ENCODE results near the gene CRABP1.

CRABP1 gene

GRCh38 chr15:78312536-78312935 is 27.6 kb upstream of the CRABP1 start:
- no peaks in the 10 kb centered on the region for H3K36me3 Mint-ChIP-seq
- no peak overlapping the region for H3K4me3 Mint-ChIP-seq
- H3K27ac Mint-ChIP-seq: no peak overlapping the region
- H3K27me3 Mint-ChIP-seq: peaks cover 1% of the 10 kb centered on the region
- no peaks in the 10 kb centered on the region for H3K4me1 Mint-ChIP-seq (ENCODE audit: low read depth)
- H3K9me3 Mint-ChIP-seq (ENCODE audit: low read depth): no peaks in the 10 kb centered on the region

DNA sequence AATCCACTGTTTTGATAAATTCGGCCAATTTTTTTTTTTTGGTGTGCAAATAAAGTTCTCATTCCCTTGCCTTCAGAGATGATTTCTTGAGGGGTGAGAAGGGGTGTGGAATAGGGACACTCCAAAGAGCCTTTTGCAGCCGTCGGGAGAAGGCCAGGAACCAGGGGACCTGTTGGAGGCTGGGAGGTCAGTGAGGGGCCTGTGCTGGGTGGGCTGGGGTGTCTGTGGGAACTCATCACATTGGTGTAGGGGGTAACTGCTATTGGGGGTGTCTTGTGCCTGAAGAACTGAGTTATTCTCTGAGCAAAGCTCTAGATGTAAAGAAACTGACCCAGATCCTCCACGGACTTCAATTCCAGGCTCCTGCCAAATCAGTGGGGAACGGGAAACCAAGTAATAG is 27.2 kb upstream of the CRABP1 start:
- H3K4me1 Mint-ChIP-seq (ENCODE audit: low read depth): no peaks in the 10 kb centered on the region
- no peak overlapping the region for H3K4me3 Mint-ChIP-seq
- peaks cover 1% of the 10 kb centered on the region for H3K27me3 Mint-ChIP-seq
- no peak overlapping the region for H3K27ac Mint-ChIP-seq
- no peaks in the 10 kb centered on the region for H3K36me3 Mint-ChIP-seq
- H3K9me3 Mint-ChIP-seq (ENCODE audit: low read depth): no peaks in the 10 kb centered on the region

- Mint-ChIP-seq H3K9me3 (ENCODE audit: low read depth) (no peaks in the 10 kb centered on the region), H3K4me1 (ENCODE audit: low read depth) (no peaks in the 10 kb centered on the region), H3K27me3 (no peaks in the 10 kb centered on the region), H3K27ac (no peak overlapping the region), H3K4me3 (no peak overlapping the region), H3K36me3 (no peaks in the 10 kb centered on the region)
These were observed 26.8 kb upstream of the CRABP1 start for GRCh38 chr15:78313383-78313782.

DNA sequence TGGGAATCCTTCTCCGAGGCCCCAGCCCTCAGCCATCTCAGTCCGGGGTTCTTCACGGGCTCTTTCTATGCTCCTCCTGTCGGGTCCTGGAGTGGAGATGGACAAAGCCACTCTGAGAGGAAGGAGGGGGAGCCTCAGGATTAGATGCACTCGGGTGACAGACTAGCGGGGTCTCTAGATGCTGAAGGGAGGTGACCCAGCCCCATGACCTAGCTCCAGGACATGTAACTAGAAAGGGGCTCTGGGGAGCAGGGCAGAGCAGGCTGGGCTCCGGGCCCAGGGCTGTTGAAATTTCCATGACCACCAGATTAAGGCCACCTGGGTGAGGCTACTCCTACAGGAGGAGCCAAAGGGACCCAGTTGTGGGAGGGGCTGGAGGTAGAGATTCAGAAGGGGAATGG is 26.0 kb upstream of the CRABP1 start:
- Mint-ChIP-seq H3K27me3 (no peaks in the 10 kb centered on the region), H3K4me3 (no peak overlapping the region), H3K27ac (no peak overlapping the region), H3K36me3 (no peaks in the 10 kb centered on the region), H3K9me3 (ENCODE audit: low read depth) (no peaks in the 10 kb centered on the region), H3K4me1 (ENCODE audit: low read depth) (no peaks in the 10 kb centered on the region)

DNA sequence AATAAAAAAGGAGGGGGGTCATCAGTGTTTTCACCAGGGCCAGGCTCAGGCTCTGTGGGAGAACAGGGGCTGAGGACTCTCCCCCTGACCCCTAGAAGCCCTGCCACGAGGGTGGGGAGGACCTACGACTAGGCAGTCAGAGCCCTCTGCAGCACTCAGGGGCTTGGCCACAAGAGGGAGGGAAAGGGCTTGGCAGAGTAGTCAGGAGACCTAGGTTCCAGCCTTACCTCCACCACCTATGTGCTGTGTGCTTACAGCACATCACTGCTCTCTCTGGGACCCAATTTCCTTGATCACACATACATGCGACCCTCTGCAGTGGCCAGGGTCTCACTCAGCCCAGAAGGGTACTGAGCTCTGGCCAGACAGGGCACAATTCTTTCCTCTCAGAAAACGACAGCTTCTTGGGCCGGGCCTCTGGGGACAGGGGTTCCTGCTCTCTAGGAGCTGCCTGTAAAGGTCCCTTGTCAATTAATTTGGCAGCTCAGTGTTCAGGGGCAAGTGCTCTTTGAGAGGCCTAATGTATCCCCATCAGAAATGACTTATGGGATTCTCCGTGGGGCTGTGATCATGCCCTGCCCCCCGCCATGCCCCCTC is 24.4 kb upstream of the CRABP1 start:
- H3K4me1 Mint-ChIP-seq (ENCODE audit: low read depth): no peaks in the 10 kb centered on the region
- H3K9me3 Mint-ChIP-seq (ENCODE audit: low read depth): no peaks in the 10 kb centered on the region
- no peak overlapping the region for H3K27ac Mint-ChIP-seq
- no peaks in the 10 kb centered on the region for H3K27me3 Mint-ChIP-seq
- H3K4me3 Mint-ChIP-seq: no peak overlapping the region
- H3K36me3 Mint-ChIP-seq: no peaks in the 10 kb centered on the region

- no peaks in the 10 kb centered on the region for H3K4me1 Mint-ChIP-seq (ENCODE audit: low read depth)
These were observed 23.7 kb upstream of the CRABP1 start for GRCh38 chr15:78316283-78317083.

DNA sequence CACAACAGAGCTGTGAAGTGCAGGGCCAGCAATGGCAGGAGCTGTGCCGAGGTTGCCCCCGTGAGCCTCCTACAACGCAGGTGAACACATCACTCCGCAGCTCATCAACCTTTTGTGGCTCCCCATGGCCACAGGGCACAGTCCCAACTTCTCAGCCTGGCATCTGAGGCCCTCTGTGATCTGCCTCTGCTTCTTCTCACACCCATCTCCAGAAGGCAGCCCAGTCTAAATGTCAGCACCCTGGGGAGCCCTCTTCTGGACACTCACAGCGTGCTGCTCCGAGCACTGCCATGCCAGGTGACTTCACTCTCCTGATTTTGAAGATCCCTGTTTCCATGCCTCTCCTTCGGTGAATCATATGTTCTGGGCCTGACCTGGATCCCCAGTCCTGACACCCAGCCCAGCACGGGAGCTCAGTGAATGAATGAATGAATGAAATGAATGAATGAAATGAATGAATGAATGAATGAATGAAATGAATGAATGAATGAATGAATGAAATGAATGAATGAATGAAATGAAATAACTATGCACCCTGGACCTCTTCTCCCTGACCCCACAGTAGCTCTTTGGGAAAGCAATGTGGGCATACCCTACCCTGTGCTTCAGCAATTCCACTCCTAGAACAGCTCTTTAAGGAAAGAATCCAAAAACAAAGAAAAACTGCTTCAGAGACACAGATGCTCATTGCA is 22.9 kb upstream of the CRABP1 start:
- no peaks in the 10 kb centered on the region for H3K27me3 Mint-ChIP-seq
- H3K27ac Mint-ChIP-seq: no peak overlapping the region
- no peak overlapping the region for H3K4me3 Mint-ChIP-seq
- no peaks in the 10 kb centered on the region for H3K36me3 Mint-ChIP-seq
- H3K4me1 Mint-ChIP-seq (ENCODE audit: low read depth): no peaks in the 10 kb centered on the region
- no peaks in the 10 kb centered on the region for H3K9me3 Mint-ChIP-seq (ENCODE audit: low read depth)

More at GRCh38 chr15:78316283-78317083, 23.7 kb upstream of the CRABP1 start:
- Mint-ChIP-seq H3K27me3 (no peaks in the 10 kb centered on the region), H3K36me3 (no peaks in the 10 kb centered on the region), H3K9me3 (ENCODE audit: low read depth) (no peaks in the 10 kb centered on the region), H3K4me3 (no peak overlapping the region), H3K27ac (no peak overlapping the region)

GRCh38 chr15:78319588-78319987 is 20.6 kb upstream of the CRABP1 start:
- no peaks in the 10 kb centered on the region for H3K9me3 Mint-ChIP-seq (ENCODE audit: low read depth)
- H3K27ac Mint-ChIP-seq: no peak overlapping the region
- no peaks in the 10 kb centered on the region for H3K4me1 Mint-ChIP-seq (ENCODE audit: low read depth)
- no peak overlapping the region for H3K4me3 Mint-ChIP-seq
- H3K27me3 Mint-ChIP-seq: no peaks in the 10 kb centered on the region
- no peaks in the 10 kb centered on the region for H3K36me3 Mint-ChIP-seq

DNA sequence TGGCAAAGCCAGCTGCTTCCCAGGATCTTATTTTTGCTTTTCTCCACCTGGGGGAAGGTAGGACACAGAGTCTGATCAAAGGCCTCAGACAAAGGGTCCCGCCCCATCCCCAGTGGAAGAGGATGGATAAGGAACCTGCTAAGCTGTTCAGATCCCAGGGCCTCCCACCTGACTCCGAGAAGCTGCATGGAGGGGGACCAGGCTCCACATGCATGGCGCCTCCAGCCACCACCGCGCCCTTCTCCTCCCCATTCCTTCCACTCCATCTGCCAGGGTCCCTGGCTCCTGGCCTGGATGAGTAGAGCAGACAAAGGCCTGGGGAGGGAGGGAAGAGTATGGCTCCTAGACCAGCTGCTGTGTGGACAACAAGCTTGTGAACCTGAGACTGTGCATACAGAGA is 20.0 kb upstream of the CRABP1 start:
- no peaks in the 10 kb centered on the region for H3K36me3 Mint-ChIP-seq

GRCh38 chr15:78321041-78321570 is 19.0 kb upstream of the CRABP1 start:
- H3K27me3 Mint-ChIP-seq: no peaks in the 10 kb centered on the region
- no peak overlapping the region for H3K4me3 Mint-ChIP-seq
- H3K27ac Mint-ChIP-seq: no peak overlapping the region
- H3K9me3 Mint-ChIP-seq (ENCODE audit: low read depth): no peaks in the 10 kb centered on the region
- H3K4me1 Mint-ChIP-seq (ENCODE audit: low read depth): no peaks in the 10 kb centered on the region
- no peaks in the 10 kb centered on the region for H3K36me3 Mint-ChIP-seq

More for the DNA sequence above, 20.0 kb upstream of the CRABP1 start:
- Mint-ChIP-seq H3K27me3 (no peaks in the 10 kb centered on the region), H3K4me3 (no peak overlapping the region), H3K9me3 (ENCODE audit: low read depth) (no peaks in the 10 kb centered on the region), H3K27ac (no peak overlapping the region), H3K4me1 (ENCODE audit: low read depth) (no peaks in the 10 kb centered on the region)

DNA sequence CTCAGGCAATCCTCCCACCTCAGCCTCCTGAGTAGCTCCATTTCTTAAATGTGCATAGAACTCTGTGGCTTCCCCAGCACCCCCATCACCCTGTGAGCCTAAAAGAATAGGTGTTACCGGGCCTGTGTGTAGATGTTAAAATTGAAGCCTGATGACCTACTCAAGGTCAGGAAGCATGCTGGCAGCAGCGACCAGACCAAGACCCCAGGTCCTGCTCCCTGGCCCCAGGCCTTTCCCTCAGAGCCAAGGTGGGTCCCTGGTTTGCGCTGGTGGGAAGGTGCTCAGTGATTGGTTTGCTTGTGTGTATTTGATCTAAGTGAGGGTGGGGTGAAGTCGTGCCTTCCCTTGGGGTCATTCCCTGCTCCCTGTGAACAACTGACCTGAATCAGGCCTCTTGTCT is 18.4 kb upstream of the CRABP1 start:
- Mint-ChIP-seq H3K4me3 (no peak overlapping the region), H3K27me3 (no peaks in the 10 kb centered on the region), H3K9me3 (ENCODE audit: low read depth) (no peaks in the 10 kb centered on the region), H3K4me1 (ENCODE audit: low read depth) (no peaks in the 10 kb centered on the region), H3K36me3 (no peaks in the 10 kb centered on the region), H3K27ac (no peak overlapping the region)

DNA sequence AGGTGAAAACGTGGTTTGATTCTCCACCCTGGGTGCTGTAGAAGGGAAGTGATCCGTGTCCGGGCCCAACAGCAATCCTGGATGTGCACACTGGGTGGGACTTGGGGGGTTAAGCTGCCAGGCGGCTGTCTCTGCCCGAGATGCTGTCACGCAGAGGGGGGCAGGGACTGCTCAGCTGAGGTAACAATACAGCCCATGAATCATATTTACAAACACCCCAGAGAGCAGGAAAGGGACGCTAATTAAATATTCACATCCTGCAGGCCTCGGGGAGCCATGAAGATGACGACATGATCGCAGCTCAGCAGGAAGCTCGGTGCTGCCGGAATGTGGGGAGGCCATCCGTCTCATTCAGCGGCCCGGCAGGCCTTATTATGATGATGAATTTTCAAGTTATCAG is 17.9 kb upstream of the CRABP1 start:
- no peak overlapping the region for H3K27ac Mint-ChIP-seq
- H3K36me3 Mint-ChIP-seq: no peaks in the 10 kb centered on the region

GRCh38 chr15:78322724-78323521 is 17.2 kb upstream of the CRABP1 start:
- Mint-ChIP-seq H3K4me3 (no peak overlapping the region), H3K4me1 (ENCODE audit: low read depth) (no peaks in the 10 kb centered on the region), H3K27ac (no peak overlapping the region), H3K9me3 (ENCODE audit: low read depth) (no peaks in the 10 kb centered on the region), H3K36me3 (no peaks in the 10 kb centered on the region), H3K27me3 (no peaks in the 10 kb centered on the region)

More for the DNA sequence above, 17.9 kb upstream of the CRABP1 start:
- Mint-ChIP-seq H3K4me3 (no peak overlapping the region), H3K4me1 (ENCODE audit: low read depth) (no peaks in the 10 kb centered on the region), H3K9me3 (ENCODE audit: low read depth) (no peaks in the 10 kb centered on the region), H3K27me3 (no peaks in the 10 kb centered on the region)

DNA sequence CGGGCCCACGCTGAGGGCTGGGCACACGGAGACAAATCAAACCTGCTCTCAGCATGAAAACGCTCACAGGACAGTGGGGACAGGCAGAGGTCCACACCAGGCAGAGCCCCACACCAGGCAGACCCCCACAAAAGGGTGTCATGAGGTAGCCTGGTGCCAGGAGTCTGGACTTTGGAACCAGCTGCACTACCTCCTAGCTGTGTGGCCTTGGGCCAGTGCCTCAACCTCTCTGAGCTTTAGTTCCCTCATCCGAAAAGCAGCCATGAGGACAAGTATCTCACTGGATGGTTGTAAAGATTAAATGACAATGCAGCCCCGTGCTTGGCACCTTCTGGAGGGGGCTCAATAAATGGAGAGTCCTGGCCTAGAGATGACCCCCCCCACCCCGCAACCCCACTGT is 16.5 kb upstream of the CRABP1 start:
- Mint-ChIP-seq H3K36me3 (no peaks in the 10 kb centered on the region), H3K4me3 (no peak overlapping the region), H3K27ac (no peak overlapping the region), H3K9me3 (ENCODE audit: low read depth) (no peaks in the 10 kb centered on the region), H3K27me3 (no peaks in the 10 kb centered on the region), H3K4me1 (ENCODE audit: low read depth) (no peaks in the 10 kb centered on the region)
